HepG2 (cell line): ENCODE measurements around the gene COQ9. TPM values are rescaled to one million over a fixed set of nuclear protein-coding genes. Genes with fewer than 3 reads are reported as not detected.

ENCODE experiments used
- DR1 ChIP-seq: sonication (generic); formaldehyde crosslinking; IDR thresholded peaks from 2 replicates; pipeline ENCODE4 v1.8.0; 2021; ENCODE audit warnings: mild to moderate bottlenecking, missing genetic modification reagents, inconsistent platforms
- FOXA3 ChIP-seq: IDR thresholded peaks from 2 replicates; pipeline ENCODE4 v1.6.1; 2016; ENCODE audit warnings: missing genetic modification reagents, missing compliant biosample characterization
- FOXJ3 ChIP-seq: sonication (generic); formaldehyde crosslinking; IDR thresholded peaks from 2 replicates; pipeline ENCODE4 v1.4.0; 2020; ENCODE audit warnings: missing genetic modification reagents, mild to moderate bottlenecking, borderline replicate concordance
- HMG20A ChIP-seq: IDR thresholded peaks from 2 replicates; pipeline ENCODE4 v1.6.1; 2016; ENCODE audit warnings: borderline replicate concordance
- HMGA1 ChIP-seq: sonication (generic); formaldehyde crosslinking; conservative IDR thresholded peaks from 2 replicates; pipeline ENCODE4 v1.4.0; 2020; ENCODE audit warnings: missing genetic modification reagents
- KAT2B ChIP-seq: fragments of 150-350 bp; IDR thresholded peaks from 2 replicates; pipeline ENCODE4 v1.6.1; 2014; ENCODE audit warnings: low read depth, low read length, borderline replicate concordance
- KLF16 ChIP-seq, 2 experiments: sonication (generic) in 1 of 2; formaldehyde crosslinking in 1 of 2; IDR thresholded peaks; 2 replicates each; pipeline versions ENCODE4 v1.6.1 to v1.8.0; 2016 to 2023; ENCODE audit warnings: missing genetic modification reagents in 2 of 2, missing compliant biosample characterization in 1 of 2
- NCOR1 ChIP-seq: fragments of 200-600 bp; sonication (generic); IDR thresholded peaks from 2 replicates; pipeline ENCODE4 v1.7.0; 2017; ENCODE audit warnings: antibody characterized with exemption, low read length, borderline replicate concordance
- NFYC ChIP-seq: IDR thresholded peaks from 2 replicates; pipeline ENCODE4 v1.6.1; 2016; ENCODE audit warnings: missing genetic modification reagents, missing compliant biosample characterization
- PITX1 ChIP-seq: sonication (generic); formaldehyde crosslinking; IDR thresholded peaks from 2 replicates; pipeline ENCODE4 v1.5.1; 2020; ENCODE audit warnings: mild to moderate bottlenecking, missing genetic modification reagents
- PREB ChIP-seq: sonication (generic); formaldehyde crosslinking; IDR thresholded peaks from 2 replicates; pipeline ENCODE4 v1.4.0; 2020; ENCODE audit warnings: missing genetic modification reagents
- SKI ChIP-seq: fragments of 450-650 bp; IDR thresholded peaks from one replicate; pipeline ENCODE4 v1.6.1; 2018; ENCODE audit warnings: mild to moderate bottlenecking; ENCODE audit not compliant: partially characterized antibody
- TSC22D2 ChIP-seq: sonication (generic); formaldehyde crosslinking; IDR thresholded peaks from 2 replicates; pipeline ENCODE4 v1.5.1; 2020; ENCODE audit warnings: missing genetic modification reagents, mild to moderate bottlenecking, borderline replicate concordance
- WIZ ChIP-seq: sonication (generic); formaldehyde crosslinking; IDR thresholded peaks from 2 replicates; pipeline ENCODE4 v1.5.1; 2020; ENCODE audit warnings: mild to moderate bottlenecking, missing genetic modification reagents
- ZBTB21 ChIP-seq: sonication (generic); formaldehyde crosslinking; IDR thresholded peaks from 2 replicates; pipeline ENCODE4 v1.4.0; 2020; ENCODE audit warnings: missing genetic modification reagents
- ZEB1 ChIP-seq: IDR thresholded peaks from 2 replicates; pipeline ENCODE4 v1.6.1; 2012; ENCODE audit warnings: mild to moderate bottlenecking, low read depth, inconsistent platforms; ENCODE audit not compliant: insufficient replicate concordance
- ZNF614 ChIP-seq: IDR thresholded peaks from 2 replicates; pipeline ENCODE4 v1.6.1; 2018; ENCODE audit warnings: missing biosample characterization, missing genetic modification reagents, inconsistent platforms, borderline replicate concordance
- ZNF619 ChIP-seq: sonication (generic); formaldehyde crosslinking; IDR thresholded peaks from 2 replicates; pipeline ENCODE4 v1.4.0; 2020; ENCODE audit warnings: mild to moderate bottlenecking, missing genetic modification reagents
- polyA plus RNA-seq, 8 experiments: library from polyadenylated mRNA; depleted of rRNA in 3 of 8; stranded (reverse) in 7 of 8; unstranded in 1 of 8; fragments of >200 nt; fragmentation: Illumina TruSeq in 4 of 8; extraction: Trizol in 4 of 8; gene quantifications; 2 replicates each; pipeline versions ENCODE4 v1.2.1 to v1.2.3, GENCODE V29; 2011 to 2016; ENCODE audit warnings: low read depth in 4 of 8, missing spikeins in 1 of 8, mixed read lengths in 1 of 8; ENCODE audit not compliant: insufficient read depth in 1 of 8
- total RNA-seq, 5 experiments: library from RNA; depleted of rRNA; stranded (reverse); fragments of >200 nt; fragmentation: Illumina TruSeq; extraction: Trizol; gene quantifications; 2 replicates each; pipeline ENCODE4 v1.2.3, GENCODE V29; 2016; ENCODE audit warnings: low read depth in 1 of 5
- TF ChIP-seq, protein P1 (sequence below): sonication (generic); formaldehyde crosslinking; IDR thresholded peaks from 2 replicates; pipeline ENCODE4 v1.4.0; 2020; ENCODE audit warnings: mild to moderate bottlenecking, missing genetic modification reagents, borderline replicate concordance
- TF ChIP-seq, protein P2 (sequence below): sonication (generic); formaldehyde crosslinking; IDR thresholded peaks from 2 replicates; pipeline ENCODE4 v1.5.0; 2020; ENCODE audit warnings: mild to moderate bottlenecking, low read depth, missing genetic modification reagents, borderline replicate concordance
- TF ChIP-seq, protein P3 (sequence below): sonication (generic); formaldehyde crosslinking; conservative IDR thresholded peaks from 2 replicates; pipeline ENCODE4 v1.8.0; 2022; ENCODE audit warnings: low read depth, missing genetic modification reagents

The COQ9 gene
- total and polyA plus RNA-seq, 2 of the 13 experiments (the other 11 are each of a cell fraction or from before 2014, with no cell fraction given), result 57.5 to 108 TPM

DNA sequence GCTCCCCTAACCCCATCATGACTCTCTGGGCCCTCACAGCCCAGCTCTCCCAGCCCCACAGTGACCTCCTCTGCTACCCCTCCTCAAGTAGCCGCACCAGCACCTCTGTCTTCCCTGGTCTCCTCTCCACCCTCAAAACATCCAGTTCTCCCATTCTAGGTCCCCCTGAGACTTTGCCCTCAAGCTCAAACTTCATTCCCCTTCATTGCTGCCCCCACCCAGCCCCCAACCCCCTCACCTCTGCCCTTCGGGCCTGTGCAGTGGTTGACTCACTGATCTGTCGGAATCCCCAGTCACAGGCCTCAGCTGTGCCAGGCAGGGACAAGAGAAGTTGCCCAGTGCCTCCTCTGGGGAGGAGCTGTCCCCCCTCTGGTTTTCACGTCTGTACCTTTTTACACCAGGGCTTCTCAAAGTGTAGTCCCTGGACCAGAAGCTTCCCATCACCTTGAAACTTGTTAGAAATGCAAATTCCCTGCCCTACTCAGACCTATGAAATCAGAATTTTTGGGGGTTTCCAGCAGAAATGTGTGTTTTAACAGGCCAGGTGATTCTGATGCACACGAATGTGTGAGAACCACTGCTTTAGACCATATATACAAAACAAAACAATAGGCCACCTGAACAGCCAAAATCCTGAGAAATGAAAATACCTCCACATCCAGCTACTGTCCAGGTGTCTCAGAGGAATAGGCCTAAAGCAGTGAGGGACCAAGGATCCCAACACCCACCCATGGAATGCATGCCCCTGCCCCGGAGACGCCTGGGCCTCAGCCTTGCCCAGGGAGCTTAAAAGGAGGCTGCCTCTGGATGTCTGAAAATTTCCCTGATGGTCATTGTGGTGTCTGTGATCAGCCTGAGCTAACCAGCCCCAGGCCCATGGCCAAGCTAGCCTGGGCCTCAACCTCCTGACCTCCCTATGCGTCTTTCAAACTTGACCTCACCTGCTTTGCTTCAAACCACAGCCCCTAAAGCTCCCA, 39.9 kb downstream of the COQ9 start (continued):
- TF ChIP-seq, protein P1, sequence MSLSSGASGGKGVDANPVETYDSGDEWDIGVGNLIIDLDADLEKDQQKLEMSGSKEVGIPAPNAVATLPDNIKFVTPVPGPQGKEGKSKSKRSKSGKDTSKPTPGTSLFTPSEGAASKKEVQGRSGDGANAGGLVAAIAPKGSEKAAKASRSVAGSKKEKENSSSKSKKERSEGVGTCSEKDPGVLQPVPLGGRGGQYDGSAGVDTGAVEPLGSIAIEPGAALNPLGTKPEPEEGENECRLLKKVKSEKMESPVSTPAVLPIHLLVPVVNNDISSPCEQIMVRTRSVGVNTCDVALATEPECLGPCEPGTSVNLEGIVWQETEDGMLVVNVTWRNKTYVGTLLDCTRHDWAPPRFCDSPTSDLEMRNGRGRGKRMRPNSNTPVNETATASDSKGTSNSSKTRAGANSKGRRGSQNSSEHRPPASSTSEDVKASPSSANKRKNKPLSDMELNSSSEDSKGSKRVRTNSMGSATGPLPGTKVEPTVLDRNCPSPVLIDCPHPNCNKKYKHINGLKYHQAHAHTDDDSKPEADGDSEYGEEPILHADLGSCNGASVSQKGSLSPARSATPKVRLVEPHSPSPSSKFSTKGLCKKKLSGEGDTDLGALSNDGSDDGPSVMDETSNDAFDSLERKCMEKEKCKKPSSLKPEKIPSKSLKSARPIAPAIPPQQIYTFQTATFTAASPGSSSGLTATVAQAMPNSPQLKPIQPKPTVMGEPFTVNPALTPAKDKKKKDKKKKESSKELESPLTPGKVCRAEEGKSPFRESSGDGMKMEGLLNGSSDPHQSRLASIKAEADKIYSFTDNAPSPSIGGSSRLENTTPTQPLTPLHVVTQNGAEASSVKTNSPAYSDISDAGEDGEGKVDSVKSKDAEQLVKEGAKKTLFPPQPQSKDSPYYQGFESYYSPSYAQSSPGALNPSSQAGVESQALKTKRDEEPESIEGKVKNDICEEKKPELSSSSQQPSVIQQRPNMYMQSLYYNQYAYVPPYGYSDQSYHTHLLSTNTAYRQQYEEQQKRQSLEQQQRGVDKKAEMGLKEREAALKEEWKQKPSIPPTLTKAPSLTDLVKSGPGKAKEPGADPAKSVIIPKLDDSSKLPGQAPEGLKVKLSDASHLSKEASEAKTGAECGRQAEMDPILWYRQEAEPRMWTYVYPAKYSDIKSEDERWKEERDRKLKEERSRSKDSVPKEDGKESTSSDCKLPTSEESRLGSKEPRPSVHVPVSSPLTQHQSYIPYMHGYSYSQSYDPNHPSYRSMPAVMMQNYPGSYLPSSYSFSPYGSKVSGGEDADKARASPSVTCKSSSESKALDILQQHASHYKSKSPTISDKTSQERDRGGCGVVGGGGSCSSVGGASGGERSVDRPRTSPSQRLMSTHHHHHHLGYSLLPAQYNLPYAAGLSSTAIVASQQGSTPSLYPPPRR (CRISPR knock-in tag), result 0 out of 2 replicates have a peak, but pooled peaks have one; percentile 5
- 0 out of 2 replicates have a peak, but pooled peaks have one; percentile 19 for TF ChIP-seq NCOR1
- TF ChIP-seq FOXJ3 (CRISPR knock-in tag), result no peak
- no peak for TF ChIP-seq KAT2B
- no peak for TF ChIP-seq HMGA1 (CRISPR knock-in tag)
- TF ChIP-seq, protein P2, sequence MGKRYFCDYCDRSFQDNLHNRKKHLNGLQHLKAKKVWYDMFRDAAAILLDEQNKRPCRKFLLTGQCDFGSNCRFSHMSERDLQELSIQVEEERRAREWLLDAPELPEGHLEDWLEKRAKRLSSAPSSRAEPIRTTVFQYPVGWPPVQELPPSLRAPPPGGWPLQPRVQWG (CRISPR knock-in tag), result no peak
- TF ChIP-seq KLF16 (CRISPR knock-in tag; IDR thresholded peaks at IDR 0.05), result no peak
- no peak for TF ChIP-seq HMG20A
- TF ChIP-seq ZNF614 (CRISPR knock-in tag), result 0 out of 2 replicates have a peak, but pooled peaks have one; percentile 13
- TF ChIP-seq TSC22D2, result no peak
- no peak for TF ChIP-seq PREB (CRISPR knock-in tag)
- no peak for TF ChIP-seq ZEB1
- TF ChIP-seq, protein P3, sequence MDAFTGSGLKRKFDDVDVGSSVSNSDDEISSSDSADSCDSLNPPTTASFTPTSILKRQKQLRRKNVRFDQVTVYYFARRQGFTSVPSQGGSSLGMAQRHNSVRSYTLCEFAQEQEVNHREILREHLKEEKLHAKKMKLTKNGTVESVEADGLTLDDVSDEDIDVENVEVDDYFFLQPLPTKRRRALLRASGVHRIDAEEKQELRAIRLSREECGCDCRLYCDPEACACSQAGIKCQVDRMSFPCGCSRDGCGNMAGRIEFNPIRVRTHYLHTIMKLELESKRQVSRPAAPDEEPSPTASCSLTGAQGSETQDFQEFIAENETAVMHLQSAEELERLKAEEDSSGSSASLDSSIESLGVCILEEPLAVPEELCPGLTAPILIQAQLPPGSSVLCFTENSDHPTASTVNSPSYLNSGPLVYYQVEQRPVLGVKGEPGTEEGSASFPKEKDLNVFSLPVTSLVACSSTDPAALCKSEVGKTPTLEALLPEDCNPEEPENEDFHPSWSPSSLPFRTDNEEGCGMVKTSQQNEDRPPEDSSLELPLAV (CRISPR knock-in tag), result 0 out of 2 replicates have a peak, but pooled peaks have one; percentile 52
- TF ChIP-seq FOXA3 (CRISPR knock-in tag), result no peak
- TF ChIP-seq PITX1, result no peak
- TF ChIP-seq ZBTB21 (CRISPR knock-in tag), result no peak
- no peak for TF ChIP-seq NFYC (CRISPR knock-in tag)
- TF ChIP-seq ZNF619, result peak; percentile 72; the same call in 1 of the 2 replicates
- 0 out of 2 replicates have a peak, but pooled peaks have one; percentile 12 for TF ChIP-seq WIZ (CRISPR knock-in tag)
- TF ChIP-seq DR1, result no peak
- TF ChIP-seq SKI, result no peak
